Uterus (tissue), 4 donors: ENCODE results near the gene RAE1. TPM values are rescaled to one million over a fixed set of nuclear protein-coding genes. Genes with fewer than 3 reads are reported as not detected.
A peak's percentile ranks its signal among the peaks of the same experiment; 100 is the strongest.

Experiments used
- DNase-seq, 2 donors: peaks; one replicate each; pipeline ENCODE4 v3.0.0-alpha.2; 2019 to 2020
- H3K27ac ChIP-seq, 2 donors: fragments of 200-600 bp; sonication (generic); 1 replicate in 1 of 2; 2 replicates in 1 of 2; pipeline ENCODE4 v1.5.1; 2016 to 2018
- H3K27me3 ChIP-seq, 2 donors: fragments of 200-600 bp; sonication (generic); one replicate each; pipeline ENCODE4 v1.5.1; 2018 to 2019; ENCODE audit warnings: control low read depth in 1 of 2
- H3K36me3 ChIP-seq, 2 donors: fragments of 200-600 bp; sonication (generic); one replicate each; pipeline ENCODE4 v1.5.1; 2019; ENCODE audit warnings: control low read depth in 1 of 2
- H3K4me1 ChIP-seq, 2 donors: fragments of 200-600 bp; sonication (generic); one replicate each; pipeline ENCODE4 v1.5.1; 2018 to 2019; ENCODE audit warnings: control low read depth in 1 of 2
- H3K4me3 ChIP-seq, 2 donors: fragments of 200-600 bp; sonication (generic); 1 replicate in 1 of 2; 2 replicates in 1 of 2; pipeline ENCODE4 v1.5.1; 2018 to 2019; ENCODE audit warnings: mild to moderate bottlenecking in 1 of 2
- H3K9me3 ChIP-seq, 2 donors: fragments of 200-600 bp; sonication (generic); one replicate each; pipeline ENCODE4 v1.5.1; 2019; ENCODE audit warnings: control low read depth in 1 of 2
- POLR2A ChIP-seq, 2 donors: fragments of 450-650 bp; IDR thresholded peaks; one replicate each; pipeline ENCODE4 v1.6.1; 2016; ENCODE audit warnings: antibody characterized with exemption in 2 of 2, mild to moderate bottlenecking in 1 of 2, moderate library complexity in 1 of 2
- intact Hi-C: fragments of 100-400 bp; cut with DNase I; formaldehyde crosslinking; loops from one replicate; pipeline ENCODE4 v1.15.1; 2023; ENCODE audit warnings: low total_unique reads
- total RNA-seq, 4 donors: library from RNA; depleted of rRNA in 3 of 4; stranded (reverse); fragments of >200 nt in 3 of 4; gene quantifications; one replicate each; pipeline versions ENCODE4 v1.1.0 to v1.2.4, GENCODE V29; 2014 to 2023
- TF ChIP-seq, protein P1 (sequence below), 4 experiments: fragments of 200-600 bp in 2 of 4; fragments of 450-650 bp in 2 of 4; sonication (generic) in 2 of 4; IDR thresholded peaks; one replicate each; pipeline ENCODE4 v1.5.1; 2016 to 2019; ENCODE audit warnings: antibody characterized with exemption in 4 of 4, mild to moderate bottlenecking in 2 of 4, moderate library complexity in 1 of 4
- donor health status: DM: yes; HTN: yes; CAD: no.

Gene RAE1, protein sequence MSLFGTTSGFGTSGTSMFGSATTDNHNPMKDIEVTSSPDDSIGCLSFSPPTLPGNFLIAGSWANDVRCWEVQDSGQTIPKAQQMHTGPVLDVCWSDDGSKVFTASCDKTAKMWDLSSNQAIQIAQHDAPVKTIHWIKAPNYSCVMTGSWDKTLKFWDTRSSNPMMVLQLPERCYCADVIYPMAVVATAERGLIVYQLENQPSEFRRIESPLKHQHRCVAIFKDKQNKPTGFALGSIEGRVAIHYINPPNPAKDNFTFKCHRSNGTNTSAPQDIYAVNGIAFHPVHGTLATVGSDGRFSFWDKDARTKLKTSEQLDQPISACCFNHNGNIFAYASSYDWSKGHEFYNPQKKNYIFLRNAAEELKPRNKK
- 10 to 100 TPM; 23.4 to 72.0 (median 36.0) TPM for total RNA-seq

DNA sequence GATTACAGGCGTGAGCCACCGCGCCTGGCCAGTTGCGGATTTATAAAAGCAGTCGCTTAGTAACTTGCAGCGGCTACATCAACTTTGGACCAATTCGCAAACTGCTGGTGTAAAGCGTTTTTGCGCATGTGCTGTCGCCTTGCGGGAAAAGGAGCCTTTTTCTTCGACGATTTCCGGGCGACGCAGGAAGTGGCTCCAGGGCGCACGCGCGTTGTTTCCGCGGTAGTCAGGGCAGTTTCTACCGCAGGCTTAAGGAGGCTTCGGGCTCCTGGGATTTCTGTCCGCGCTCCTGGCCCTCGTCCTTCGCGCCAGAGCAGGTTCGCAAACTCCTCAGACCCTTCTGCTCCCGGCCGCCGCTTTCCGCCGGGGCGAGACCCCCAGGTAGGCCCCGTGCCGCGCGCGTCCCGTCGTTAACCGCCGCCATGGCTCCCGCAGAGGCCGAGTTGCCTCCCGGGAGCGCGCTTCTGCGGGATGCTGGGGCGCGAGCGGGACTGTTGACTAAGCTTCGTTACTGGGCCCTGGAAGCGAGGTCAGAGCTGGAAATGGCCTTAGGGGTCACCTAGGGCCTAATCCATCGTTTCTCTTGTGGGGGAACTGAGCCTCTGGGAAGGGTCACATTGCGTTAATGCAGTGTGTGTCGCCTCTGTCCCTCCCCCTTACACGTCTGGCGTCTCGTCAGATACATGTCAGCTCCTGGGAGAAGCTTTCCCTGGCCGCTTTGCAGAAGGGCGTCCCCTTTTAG, at the start of gene RAE1:
Gene RAE1 (plus strand): TSS at position 214 of the 742 bp plus-strand sequence. CDS start 2,784 bp downstream, outside the sequence.
- intact Hi-C loops: no loop called here

DNA sequence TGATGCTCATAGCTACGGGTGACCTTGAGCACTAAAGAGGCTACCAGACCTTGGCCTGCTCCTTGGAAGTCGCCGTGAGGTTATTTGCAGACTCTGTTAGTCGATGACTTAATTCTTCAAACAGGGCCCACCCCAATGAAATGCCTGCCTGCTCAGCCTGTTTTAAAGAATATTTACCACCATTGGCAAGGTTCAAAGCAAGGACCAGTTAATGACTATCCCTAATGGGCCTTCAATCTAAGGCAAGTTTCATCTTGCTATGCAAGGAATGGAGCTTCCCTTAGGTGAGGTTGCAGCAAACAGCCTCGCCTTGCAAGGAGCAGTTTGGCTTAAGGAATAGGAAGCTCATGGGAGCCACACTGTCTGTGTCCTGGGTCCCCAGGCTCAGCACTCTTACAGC, 44.3 kb upstream of the RAE1 start:
- Histone ChIP-seq H3K4me3 (no peak overlapping the region), H3K27ac (no peak overlapping the region), H3K27me3 (no peaks in the 10 kb centered on the region), H3K9me3 (no peaks in the 10 kb centered on the region), H3K36me3 (no peaks in the 10 kb centered on the region), H3K4me1 (no peaks in the 10 kb centered on the region)
- TF ChIP-seq POLR2A (IDR thresholded peaks at IDR 0.05): no peak
- TF ChIP-seq, protein P1, sequence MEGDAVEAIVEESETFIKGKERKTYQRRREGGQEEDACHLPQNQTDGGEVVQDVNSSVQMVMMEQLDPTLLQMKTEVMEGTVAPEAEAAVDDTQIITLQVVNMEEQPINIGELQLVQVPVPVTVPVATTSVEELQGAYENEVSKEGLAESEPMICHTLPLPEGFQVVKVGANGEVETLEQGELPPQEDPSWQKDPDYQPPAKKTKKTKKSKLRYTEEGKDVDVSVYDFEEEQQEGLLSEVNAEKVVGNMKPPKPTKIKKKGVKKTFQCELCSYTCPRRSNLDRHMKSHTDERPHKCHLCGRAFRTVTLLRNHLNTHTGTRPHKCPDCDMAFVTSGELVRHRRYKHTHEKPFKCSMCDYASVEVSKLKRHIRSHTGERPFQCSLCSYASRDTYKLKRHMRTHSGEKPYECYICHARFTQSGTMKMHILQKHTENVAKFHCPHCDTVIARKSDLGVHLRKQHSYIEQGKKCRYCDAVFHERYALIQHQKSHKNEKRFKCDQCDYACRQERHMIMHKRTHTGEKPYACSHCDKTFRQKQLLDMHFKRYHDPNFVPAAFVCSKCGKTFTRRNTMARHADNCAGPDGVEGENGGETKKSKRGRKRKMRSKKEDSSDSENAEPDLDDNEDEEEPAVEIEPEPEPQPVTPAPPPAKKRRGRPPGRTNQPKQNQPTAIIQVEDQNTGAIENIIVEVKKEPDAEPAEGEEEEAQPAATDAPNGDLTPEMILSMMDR (IDR thresholded peaks at IDR 0.05): no peak
- no peak for DNase-seq
- intact Hi-C loops: no loop called here

More for the DNA sequence above, at the start of gene RAE1:
- Histone ChIP-seq H3K36me3 (no peaks in the 10 kb centered on the region), H3K27me3 (no peaks in the 10 kb centered on the region), H3K27ac (peak within 1 kb of the TSS; percentile 75 to 84), H3K9me3 (no peaks in the 10 kb centered on the region), H3K4me1 (peaks cover 0 to 7% of the 10 kb centered on the region in 2 donors), H3K4me3 (peak within 1 kb of the TSS; percentile 53 to 90)
- peak; percentile 35 to 43 for TF ChIP-seq POLR2A (IDR thresholded peaks at IDR 0.05)
- TF ChIP-seq, protein P1 (IDR thresholded peaks at IDR 0.05): no peak
- peak; percentile 89 to 90 for DNase-seq

DNA sequence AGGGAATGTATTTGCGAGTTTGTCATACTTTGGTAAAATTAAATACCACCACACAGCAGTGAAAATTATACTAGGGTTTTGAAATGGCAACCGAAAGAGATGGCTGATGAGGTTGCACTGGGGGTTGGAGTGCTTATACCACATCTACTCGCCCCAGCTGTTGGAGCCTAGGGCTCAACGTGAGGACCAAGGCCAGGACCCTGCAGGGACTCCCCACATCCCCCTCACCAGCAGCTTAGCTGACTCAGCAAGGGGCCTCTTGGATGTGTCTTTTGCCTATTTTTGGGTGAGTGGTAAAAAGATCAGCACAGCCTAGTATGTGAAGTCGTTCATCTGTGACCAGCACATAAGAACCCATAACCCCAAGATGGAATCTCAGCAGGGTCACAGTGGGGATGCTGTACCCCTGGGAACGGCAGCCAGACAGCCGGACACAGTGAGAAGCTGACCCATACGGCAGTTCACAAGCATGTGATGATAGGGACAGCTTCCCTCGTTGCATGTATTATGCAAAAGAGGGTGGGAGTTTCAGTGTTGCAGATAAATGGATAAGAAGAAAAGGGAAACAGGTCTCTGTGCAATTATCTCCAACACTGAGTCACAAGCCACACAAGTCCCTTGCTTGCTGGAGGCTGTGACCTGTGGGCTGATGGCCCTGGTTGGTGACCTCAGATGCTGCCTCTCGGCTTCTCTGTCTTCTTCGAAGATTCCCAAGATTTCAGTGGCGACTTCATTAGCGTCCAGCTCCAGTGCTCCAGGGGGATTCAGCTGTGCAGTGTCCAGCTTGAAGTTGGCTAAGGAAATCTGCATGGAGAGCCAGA, 42.4 kb upstream of the RAE1 start:
- no peak overlapping the region for H3K4me3 ChIP-seq
- DNase-seq: no peak
- TF ChIP-seq, protein P1 (IDR thresholded peaks at IDR 0.05): no peak
- TF ChIP-seq POLR2A (IDR thresholded peaks at IDR 0.05): no peak
- no peaks in the 10 kb centered on the region for H3K36me3 ChIP-seq
- no peaks in the 10 kb centered on the region for H3K27me3 ChIP-seq
- intact Hi-C loops: no loop called here
- H3K27ac ChIP-seq: no peak overlapping the region
- no peaks in the 10 kb centered on the region for H3K9me3 ChIP-seq
- no peaks in the 10 kb centered on the region for H3K4me1 ChIP-seq

DNA sequence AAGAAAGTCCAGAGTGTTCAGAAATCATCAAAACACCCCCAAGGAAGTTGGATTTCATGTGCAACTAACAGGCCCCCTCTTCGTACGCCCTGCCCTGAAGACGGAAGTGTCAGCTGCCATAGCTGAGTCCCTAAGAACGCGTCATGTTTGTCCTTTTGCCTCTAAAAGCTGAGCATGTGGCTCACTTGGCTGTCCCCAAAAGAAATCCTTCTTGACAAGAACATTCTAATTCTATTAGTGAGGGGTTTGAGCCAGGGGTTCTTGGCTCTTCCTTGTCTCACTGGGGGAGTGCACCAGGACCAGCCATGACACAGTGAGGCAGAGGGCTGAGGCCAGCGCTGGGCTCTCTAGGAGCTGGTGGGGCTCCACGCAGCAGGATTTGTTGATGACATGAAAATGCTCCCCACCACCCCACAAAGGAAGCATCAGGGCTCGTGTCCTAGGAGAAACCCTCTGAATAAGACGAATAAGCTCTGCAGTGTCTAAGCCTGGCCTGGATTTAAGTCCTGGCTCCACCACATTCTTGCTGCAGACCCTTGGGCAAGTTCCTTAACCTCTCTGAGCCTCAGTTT, 41.4 kb upstream of the RAE1 start:
- no peak for DNase-seq
- Histone ChIP-seq H3K4me1 (no peaks in the 10 kb centered on the region), H3K4me3 (no peak overlapping the region), H3K36me3 (no peaks in the 10 kb centered on the region), H3K27ac (no peak overlapping the region), H3K9me3 (no peaks in the 10 kb centered on the region), H3K27me3 (no peaks in the 10 kb centered on the region)
- TF ChIP-seq, protein P1 (IDR thresholded peaks at IDR 0.05): no peak
- no peak for TF ChIP-seq POLR2A (IDR thresholded peaks at IDR 0.05)
- intact Hi-C loops: no loop called here
